ENCODE results near the gene APLF.

- TF ChIP-seq TAF1 (IDR thresholded peaks at IDR 0.05; ENCODE audit: borderline replicate concordance, insufficient read depth, low read length) = no peak
- no peak for TF ChIP-seq POLR2AphosphoS5 (IDR thresholded peaks at IDR 0.05; ENCODE audit: low read depth, low read length)
- no peak for TF ChIP-seq SIN3A (IDR thresholded peaks at IDR 0.05; ENCODE audit: borderline replicate concordance, insufficient read depth, low read length)
Measured at GRCh38 chr2:68569604-68570003, 102.2 kb downstream of the APLF start.

Data from PFSK-1 (cell line).